HG03520 (cell line): Measurements from ENCODE around the gene MBLAC2.
A peak's percentile ranks its signal among the peaks of the same experiment; 100 is the strongest.

Experiments used
- ATAC-seq: cut with Tn5 transposase; IDR thresholded peaks from one replicate; pipeline ENCODE4 v1.9.1; 2021; ENCODE audit warnings: mild to moderate bottlenecking, moderate library complexity; ENCODE audit not compliant: unreplicated experiment

Gene MBLAC2

DNA sequence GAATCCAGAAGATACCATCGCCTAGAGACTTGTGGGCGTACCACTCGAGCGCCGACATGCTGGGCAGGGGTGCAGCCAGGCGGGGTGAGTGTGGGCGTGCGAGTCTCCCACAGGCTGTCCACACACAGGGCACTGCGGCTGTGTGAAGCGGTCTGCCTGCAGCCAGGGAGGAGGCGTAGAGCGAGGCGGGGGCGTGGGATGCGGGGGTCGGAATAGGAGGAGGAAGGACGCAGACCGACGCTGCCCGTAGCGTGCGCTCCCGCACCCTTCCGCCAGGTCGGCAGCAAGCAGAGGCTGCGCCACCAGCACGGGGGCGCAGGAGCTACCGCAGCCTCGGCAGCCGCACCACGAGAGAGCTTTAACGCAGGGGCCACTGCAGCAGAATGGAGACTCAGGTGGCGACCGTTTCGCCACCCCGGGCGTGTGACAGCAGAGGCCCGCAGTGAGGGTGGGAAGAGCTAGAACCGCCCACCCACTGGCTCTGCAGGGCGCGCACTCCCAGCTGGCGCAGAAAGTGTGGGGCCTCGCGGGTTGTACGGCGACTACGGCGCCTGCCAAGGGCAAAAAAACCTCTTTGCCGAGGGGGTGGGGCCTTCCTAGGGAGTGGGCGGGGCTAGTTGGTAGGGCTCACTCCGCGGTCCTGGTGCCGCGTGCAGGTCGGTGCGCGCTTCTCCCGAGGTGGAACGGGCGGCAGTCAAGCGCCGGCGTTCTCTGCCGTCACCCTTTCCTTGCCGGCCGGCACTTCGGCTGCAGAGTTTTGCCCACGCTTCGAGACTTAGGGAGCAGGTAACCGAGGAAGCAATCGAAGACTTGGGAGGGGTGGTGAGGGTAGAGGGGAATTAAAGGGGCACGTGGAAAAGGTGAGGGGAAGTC, at the start of gene MBLAC2, which contains the start of gene POLR3G:
MBLAC2 (minus strand) TSS at position 537 of the 873 bp plus-strand sequence; CDS start at position 58, 479 bp downstream.
POLR3G (plus strand) TSS at position 630 of the 873 bp plus-strand sequence. CDS start 10,704 bp downstream, outside the sequence.
- ATAC-seq = peak; percentile 79

DNA sequence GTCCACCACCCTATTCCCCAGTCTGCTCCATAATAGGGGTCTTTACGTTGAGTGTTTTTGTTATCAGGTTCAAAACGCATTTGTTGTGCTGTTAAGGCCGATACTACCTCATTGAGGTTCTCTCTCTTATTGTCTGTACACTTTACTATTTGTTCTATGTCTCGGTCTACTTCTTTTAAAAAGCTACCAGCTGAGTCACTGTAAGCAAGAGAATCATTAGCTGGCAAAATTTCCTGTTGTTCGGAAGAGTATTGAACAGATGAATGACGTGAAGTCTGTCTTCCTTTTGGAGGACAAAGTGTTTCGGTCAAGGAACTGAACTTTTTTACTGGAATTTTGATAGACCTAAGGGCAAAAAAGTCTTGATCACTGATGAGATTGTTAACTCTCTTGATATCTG, 44.5 kb upstream of the MBLAC2 start:
- ATAC-seq = no peak

GRCh38 chr5:90518661-90519060, 44.1 kb upstream of the MBLAC2 start:
- ATAC-seq = no peak

DNA sequence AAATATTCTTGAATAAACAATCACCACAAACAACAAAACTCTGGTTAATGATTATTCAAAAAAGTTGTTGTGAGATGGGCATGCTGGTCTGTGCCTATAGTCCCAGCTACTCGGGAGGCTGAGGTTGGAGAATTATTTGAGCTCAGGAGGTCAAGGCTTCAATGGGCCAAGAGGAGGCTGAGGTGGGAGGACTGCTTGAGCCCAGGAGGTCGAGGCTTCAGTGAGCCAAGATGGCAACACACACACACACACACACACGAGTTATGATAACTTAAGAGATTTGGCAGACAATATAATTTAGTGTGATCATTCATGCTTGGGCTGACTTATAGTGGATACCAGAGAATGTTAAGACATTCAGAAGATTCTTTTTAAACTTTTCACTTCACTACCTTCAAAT, 39.9 kb upstream of the MBLAC2 start:
- ATAC-seq = no peak

- no peak for ATAC-seq
Measured at GRCh38 chr5:90510438-90510837, 35.9 kb upstream of the MBLAC2 start.

DNA sequence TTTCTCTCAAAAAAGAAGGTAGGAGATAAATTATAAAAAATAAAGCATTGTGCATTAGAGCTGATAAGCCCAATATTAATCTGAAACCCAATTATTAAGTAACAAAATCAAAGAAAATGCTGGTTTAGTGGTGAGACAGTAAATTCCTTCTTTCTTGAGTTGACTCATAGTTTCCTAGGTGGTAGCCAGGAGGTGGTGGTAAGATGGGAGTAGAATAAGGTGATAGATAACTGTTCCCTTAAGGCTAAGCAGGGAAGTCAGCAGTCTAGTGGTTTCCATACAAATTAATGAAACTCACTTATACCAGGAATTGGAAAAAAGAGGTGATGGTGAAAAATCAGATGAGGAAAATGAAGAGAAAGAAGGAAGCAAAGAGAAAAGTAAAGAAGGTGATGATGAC, 31.6 kb upstream of the MBLAC2 start:
- ATAC-seq = no peak

DNA sequence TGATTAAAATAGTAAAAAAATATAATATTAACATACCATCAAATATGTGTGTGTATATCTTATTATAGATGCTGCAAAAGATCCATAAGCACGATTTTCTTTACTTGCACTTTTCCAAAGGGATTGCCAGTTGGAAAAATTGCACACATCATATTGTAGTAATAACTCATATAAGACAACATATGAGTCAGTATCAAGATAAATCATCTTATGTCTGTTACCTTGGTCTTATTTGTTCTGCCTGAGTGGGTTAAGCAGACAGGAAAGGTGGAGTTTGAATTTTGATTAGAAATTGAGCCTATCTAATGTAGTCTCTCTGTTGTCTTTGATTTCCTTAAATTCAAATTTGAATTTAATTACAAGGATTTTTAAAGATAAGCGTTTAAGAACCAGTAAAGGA, 30.2 kb upstream of the MBLAC2 start:
- ATAC-seq = no peak

DNA sequence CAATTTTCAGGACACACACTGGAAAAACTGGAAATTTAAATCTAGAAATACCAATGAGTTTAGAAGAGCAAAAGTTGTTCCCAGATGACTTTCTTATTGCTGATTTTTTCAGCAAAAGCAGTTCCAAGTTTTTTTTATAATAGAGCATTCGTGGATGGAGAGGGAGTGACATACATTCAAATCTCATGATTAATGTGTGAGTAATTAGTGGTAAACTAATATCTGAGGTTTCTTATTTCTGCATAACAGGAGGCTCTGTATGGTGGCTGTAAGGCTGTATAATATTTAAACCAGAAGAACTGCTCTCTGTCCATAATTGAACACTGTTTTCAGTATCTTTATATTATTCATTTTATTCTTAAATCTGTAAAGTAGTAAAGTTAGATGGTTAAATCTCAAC, 29.0 kb upstream of the MBLAC2 start:
- ATAC-seq = no peak

- ATAC-seq = no peak
Measured at GRCh38 chr5:90495146-90495545, 20.6 kb upstream of the MBLAC2 start.

DNA sequence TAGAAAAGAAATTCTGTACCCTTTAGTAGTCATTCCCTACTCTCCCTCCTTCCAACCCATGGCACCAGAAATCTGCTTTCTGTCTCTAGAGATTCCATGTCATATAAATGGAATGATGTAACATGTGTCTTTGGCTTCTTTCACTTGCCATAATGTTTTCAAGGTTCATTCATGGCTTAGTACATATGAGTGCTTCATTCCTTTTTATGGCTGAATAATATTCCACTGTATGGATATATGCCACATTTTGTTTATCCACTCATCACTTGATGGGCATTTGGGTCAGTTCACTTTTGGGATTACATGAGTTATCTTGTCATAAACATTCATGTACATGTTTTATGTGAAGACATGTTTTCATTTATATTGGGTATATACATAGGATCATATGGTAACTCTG, 19.5 kb upstream of the MBLAC2 start:
- ATAC-seq = no peak

DNA sequence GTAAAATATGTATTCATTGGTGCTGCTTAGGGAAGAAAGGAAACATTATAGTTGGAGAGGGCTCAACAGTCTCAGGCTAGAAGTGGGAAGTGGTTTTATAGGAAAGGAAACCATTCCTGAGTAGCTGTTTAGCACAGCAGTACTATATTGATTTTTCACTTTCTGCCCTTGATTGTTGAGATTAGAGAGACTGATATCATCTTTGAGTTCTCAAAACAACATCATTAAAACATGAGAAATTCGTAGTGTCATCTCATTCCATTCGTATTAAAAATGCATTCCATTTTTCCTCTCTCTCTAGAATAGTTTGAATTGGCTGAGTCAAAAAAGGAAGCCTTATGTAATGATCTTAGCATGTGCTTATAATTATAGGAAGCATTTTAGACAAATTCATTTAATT, 14.2 kb upstream of the MBLAC2 start:
- ATAC-seq = no peak

- ATAC-seq = no peak
Measured at GRCh38 chr5:90484540-90484939, 10.0 kb upstream of the MBLAC2 start.

GRCh38 chr5:90483206-90483605, 8.6 kb upstream of the MBLAC2 start:
- ATAC-seq = no peak

DNA sequence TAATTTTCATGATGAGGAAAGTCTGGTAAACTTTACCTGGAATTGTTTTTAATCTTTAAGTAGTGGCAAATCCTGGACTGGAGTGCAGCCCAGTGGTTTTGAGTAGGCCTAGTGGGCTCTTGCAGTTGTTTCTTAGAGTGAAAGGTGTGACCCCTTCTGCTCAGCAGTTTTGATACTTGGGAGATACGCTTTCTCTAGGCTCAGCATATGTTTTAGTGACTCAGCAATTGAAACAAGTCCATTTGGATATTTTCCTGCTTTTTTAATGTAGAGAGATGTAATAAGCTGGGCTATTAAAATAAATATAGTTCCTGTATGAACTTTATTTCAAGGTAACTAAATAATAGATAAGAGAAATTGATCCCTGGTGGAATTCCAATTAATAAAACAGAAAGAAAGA, 6.1 kb upstream of the MBLAC2 start:
- no peak for ATAC-seq

- no peak for ATAC-seq
Measured at GRCh38 chr5:90479611-90480385, 5.2 kb upstream of the MBLAC2 start.

GRCh38 chr5:90477621-90478215, 3.1 kb upstream of the MBLAC2 start:
- ATAC-seq = no peak

DNA sequence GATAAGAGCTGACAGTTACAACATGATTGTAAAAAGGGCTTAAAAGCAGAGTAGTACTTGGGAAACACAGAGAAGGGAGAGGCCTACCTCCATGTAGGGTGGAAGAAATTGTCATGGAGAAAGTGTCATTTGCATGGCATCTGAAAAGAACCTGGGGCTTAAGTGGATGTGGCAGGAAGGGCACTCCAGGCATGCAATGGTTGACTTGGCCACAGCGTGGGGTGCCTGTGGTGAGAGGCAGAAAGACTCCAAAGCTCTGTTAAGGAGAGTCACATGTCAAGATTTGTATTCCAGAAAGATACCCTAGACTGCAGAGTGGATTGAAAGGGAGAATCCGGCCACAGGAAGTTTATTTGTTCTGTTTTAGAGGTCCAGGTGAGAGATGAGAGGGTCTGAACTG, 2.5 kb upstream of the MBLAC2 start:
- ATAC-seq = no peak

GRCh38 chr5:90476391-90476790, 1.8 kb upstream of the MBLAC2 start:
- ATAC-seq = no peak

- ATAC-seq = no peak
Measured at GRCh38 chr5:90475436-90475980, 937 bp upstream of the MBLAC2 start.

DNA sequence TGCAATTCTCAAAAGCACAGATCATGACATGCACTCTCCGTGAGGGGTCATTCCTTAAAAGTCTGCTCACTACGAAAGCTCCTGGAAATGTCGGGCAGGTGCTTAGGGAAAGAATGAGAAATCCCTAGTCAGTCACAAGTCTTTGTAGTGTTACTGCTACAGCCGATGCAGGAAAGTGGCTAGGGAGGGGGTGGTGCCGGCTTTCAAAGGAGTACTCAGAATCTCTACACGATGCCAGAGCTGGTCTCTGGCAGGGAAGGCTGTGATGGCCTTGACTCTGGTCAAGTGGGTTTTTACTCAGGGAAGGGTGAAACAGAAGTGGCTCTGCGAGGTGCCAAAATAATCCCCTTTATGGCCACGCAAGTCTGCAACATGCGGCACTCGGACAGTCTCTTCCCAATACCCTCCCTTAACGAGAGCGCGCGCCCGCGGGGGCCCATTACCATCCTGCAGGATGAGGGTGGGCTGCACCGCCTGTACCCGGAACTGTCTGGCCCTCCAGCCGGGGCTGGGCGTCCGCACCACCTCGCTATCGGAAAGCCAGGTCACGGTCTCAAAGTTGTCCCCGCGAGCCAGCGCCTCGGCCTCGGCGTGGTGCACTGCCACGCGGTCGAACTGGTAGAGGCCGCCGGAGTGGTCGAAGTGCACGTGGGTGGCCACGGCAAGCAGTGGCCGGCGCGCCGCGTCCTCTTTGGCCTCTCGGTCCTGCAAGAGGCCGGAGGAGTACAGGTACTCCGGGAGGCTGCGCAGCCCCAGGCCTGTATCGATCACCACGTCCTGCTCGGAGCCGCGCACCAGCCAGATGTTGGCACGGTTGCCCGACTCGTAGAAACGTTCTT, 956 bp downstream of the MBLAC2 start:
- ATAC-seq = peak; percentile 12
